Measurements from ENCODE around the gene FAM107B. TPM values are rescaled to one million over a fixed set of nuclear protein-coding genes. Genes with fewer than 3 reads are reported as not detected.

The FAM107B gene
- total RNA-seq, 6 experiments from 2014 or later, result 18.7 to 43.8 (median 40.0) TPM

DNA sequence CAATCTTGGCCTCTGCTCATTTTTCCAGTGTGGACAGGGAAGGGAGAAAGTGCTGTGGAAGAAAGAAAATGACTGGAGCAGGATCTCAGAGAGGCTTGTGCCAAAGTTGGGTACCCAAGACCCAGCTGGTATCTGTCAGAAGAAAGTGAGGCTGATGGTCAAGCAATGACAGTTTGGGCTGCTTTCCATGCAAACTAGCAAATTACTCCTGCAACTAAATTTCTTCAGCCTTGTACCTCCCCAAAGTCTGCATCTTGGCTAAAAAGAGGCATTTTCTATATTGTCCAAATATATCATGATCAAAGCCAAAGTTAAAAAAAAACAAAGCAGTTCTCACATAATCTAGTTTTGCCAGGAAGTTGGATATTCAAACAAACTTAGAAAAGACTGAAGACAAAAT is 235.5 kb downstream of the FAM107B start:
- Mint-ChIP-seq H3K9me3 (no peaks in the 10 kb centered on the region), H3K36me3 (ENCODE audit: low read depth) (peaks cover 10% of the 10 kb centered on the region; the same call in 1 of the 2 replicates), H3K4me3 (no peak overlapping the region), H3K27ac (no peak overlapping the region), H3K27me3 (ENCODE audit: insufficient read depth) (no peaks in the 10 kb centered on the region; the same call in 1 of the 2 replicates), H3K4me1 (ENCODE audit: low read depth) (no peaks in the 10 kb centered on the region; the same call in 1 of the 2 replicates)
- DNase-seq, result no peak
- TF ChIP-seq, protein P1, sequence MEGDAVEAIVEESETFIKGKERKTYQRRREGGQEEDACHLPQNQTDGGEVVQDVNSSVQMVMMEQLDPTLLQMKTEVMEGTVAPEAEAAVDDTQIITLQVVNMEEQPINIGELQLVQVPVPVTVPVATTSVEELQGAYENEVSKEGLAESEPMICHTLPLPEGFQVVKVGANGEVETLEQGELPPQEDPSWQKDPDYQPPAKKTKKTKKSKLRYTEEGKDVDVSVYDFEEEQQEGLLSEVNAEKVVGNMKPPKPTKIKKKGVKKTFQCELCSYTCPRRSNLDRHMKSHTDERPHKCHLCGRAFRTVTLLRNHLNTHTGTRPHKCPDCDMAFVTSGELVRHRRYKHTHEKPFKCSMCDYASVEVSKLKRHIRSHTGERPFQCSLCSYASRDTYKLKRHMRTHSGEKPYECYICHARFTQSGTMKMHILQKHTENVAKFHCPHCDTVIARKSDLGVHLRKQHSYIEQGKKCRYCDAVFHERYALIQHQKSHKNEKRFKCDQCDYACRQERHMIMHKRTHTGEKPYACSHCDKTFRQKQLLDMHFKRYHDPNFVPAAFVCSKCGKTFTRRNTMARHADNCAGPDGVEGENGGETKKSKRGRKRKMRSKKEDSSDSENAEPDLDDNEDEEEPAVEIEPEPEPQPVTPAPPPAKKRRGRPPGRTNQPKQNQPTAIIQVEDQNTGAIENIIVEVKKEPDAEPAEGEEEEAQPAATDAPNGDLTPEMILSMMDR (IDR thresholded peaks at IDR 0.05), result no peak

DNA sequence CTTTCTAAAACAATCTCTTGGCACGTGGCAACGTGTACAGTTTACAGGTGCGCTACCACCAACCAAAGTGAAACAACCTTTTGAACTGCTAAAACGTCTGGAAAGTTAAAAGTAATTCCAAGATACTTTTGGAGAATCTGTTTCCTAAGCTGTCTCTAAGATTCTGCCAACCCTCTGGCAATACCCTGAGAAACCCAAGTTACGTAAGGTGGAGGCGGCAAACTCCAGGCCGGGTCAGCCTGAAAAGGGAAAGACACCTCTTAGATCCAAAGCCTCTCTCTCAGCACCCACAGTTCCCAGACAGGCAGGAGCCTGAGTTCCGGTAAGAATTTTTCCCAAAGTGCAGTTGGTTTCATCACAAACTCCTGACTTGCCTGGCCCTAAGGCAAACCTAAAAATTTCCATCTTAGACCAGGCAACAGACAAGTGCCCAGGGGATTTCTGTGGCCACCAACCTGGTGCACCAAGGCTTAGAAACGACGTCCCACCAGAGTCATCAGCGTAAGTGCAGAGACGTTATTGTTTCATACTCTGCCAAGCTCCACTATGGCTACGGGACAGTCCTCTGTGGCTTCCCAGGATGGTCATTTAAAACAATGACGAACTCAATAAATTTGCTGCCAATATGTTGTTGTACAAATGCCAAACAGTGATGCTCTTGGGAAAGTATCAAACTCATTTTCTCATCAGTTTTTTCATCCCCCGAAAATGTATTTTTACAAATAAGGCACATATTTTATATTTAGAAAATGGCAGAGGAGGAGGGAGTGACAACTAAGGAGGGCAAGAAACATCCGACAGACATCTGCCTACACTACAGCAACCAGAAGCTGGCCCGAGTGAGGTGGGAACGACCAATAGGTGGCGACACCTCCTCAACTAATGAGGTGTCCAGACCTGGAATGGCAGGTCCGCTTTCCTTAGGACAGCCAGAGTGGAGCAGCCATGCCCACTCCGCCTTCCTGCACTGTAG is 238.2 kb downstream of the FAM107B start:
- Mint-ChIP-seq H3K9me3 (no peaks in the 10 kb centered on the region), H3K4me1 (ENCODE audit: low read depth) (peaks cover 20% of the 10 kb centered on the region), H3K27ac (no peak overlapping the region), H3K4me3 (no peak overlapping the region), H3K36me3 (ENCODE audit: low read depth) (peaks cover 16% of the 10 kb centered on the region; the same call in 1 of the 2 replicates), H3K27me3 (ENCODE audit: insufficient read depth) (peaks cover 2% of the 10 kb centered on the region; the same call in 1 of the 2 replicates)
- TF ChIP-seq, protein P1 (IDR thresholded peaks at IDR 0.05), result peak; percentile 88
- peak; percentile 62 for DNase-seq

DNA sequence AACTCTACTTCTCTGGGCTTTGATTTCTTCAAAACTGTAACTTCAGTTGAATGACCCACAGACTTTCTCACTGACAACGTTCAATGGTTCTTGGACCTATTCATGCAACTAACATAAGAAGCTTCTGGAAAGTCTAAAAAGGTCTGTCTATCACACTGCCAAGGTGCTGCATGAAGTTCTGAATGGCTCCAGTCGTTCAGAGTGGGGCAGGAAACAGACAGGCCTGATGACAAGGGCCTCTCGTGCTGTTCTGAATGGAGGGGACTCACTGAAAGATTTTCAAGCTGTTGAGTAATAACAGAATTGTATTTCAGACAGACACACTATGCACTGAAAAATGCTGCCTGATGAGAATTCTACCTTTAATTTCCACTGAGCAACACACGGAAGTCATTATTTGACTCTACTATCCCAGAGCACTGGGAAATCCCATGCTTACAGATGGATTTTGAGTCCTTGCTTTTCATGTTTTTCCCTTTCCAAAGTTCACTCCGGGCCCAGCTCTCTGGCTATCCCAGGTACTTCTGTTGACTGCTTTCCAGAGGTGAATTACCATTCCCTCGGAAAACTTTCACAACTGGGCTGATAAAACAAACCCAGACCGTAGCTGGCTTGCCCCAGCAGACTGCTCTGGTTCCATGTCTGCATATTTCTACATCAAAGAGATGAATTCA is 239.1 kb downstream of the FAM107B start:
- TF ChIP-seq, protein P1 (IDR thresholded peaks at IDR 0.05), result no peak
- H3K36me3 Mint-ChIP-seq (ENCODE audit: low read depth), result peaks cover 11% of the 10 kb centered on the region; the same call in 1 of the 2 replicates
- peaks cover 25% of the 10 kb centered on the region for H3K4me1 Mint-ChIP-seq (ENCODE audit: low read depth)
- no peak overlapping the region for H3K27ac Mint-ChIP-seq
- no peak for DNase-seq
- H3K27me3 Mint-ChIP-seq (ENCODE audit: insufficient read depth), result peaks cover 2% of the 10 kb centered on the region; the same call in 1 of the 2 replicates
- H3K4me3 Mint-ChIP-seq, result no peak overlapping the region
- no peaks in the 10 kb centered on the region for H3K9me3 Mint-ChIP-seq

DNA sequence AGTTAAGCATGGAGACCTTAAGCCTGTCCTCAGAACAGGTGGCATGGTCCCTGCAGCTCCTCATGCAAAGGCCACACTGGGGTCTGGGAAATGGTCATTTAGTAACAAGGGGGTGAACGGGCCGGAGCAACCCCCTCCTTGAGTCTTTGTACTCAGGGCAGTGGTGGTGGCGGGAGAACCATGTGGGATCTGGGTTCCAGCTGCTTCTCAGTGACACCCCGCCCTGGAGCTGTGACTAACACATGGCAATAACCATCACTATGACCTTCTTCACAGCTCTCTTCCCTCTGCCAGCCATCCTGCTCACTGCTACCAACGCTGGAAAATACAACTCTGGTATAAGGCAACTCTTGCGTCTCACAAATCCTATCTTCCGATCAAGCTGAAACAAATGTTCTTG is 240.5 kb downstream of the FAM107B start:
- H3K36me3 Mint-ChIP-seq (ENCODE audit: low read depth), result peaks cover 17% of the 10 kb centered on the region
- no peak overlapping the region for H3K27ac Mint-ChIP-seq
- DNase-seq, result no peak
- no peaks in the 10 kb centered on the region for H3K9me3 Mint-ChIP-seq
- H3K4me3 Mint-ChIP-seq, result no peak overlapping the region
- peaks cover 33% of the 10 kb centered on the region for H3K4me1 Mint-ChIP-seq (ENCODE audit: low read depth)
- H3K27me3 Mint-ChIP-seq (ENCODE audit: insufficient read depth), result peaks cover 2% of the 10 kb centered on the region; the same call in 1 of the 2 replicates
- TF ChIP-seq, protein P1 (IDR thresholded peaks at IDR 0.05), result no peak

DNA sequence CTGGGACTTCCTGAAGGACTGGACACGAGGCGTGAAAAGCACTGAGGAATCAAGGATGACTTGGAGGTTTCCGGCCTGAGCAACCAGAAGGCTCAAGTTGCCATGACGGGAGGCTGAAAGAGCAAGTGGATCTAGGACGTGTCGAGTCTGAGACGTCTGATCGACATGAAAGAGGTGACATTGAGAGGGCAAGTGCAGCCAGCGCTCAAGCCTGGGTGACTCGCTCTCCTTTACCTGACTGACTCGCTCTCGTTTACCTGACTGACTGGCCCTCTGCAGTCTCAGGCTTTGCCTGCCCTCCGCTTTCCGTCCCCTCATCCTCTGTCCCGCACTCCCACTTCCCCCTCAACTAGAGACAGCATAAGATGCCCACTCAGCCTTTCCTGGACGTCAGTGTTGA is 241.4 kb downstream of the FAM107B start:
- H3K27ac Mint-ChIP-seq, result peak overlapping the region; percentile 2; the same call in 1 of the 2 replicates
- H3K9me3 Mint-ChIP-seq, result no peaks in the 10 kb centered on the region
- no peak for DNase-seq
- TF ChIP-seq, protein P1 (IDR thresholded peaks at IDR 0.05), result no peak
- peaks cover 21% of the 10 kb centered on the region for H3K36me3 Mint-ChIP-seq (ENCODE audit: low read depth)
- peaks cover 2% of the 10 kb centered on the region; the same call in 1 of the 2 replicates for H3K27me3 Mint-ChIP-seq (ENCODE audit: insufficient read depth)
- H3K4me3 Mint-ChIP-seq, result no peak overlapping the region
- peaks cover 41% of the 10 kb centered on the region for H3K4me1 Mint-ChIP-seq (ENCODE audit: low read depth)
